Kidney (tissue), 14 donors: Measurements from ENCODE around the gene DDX20. TPM values are rescaled to one million over a fixed set of nuclear protein-coding genes. Genes with fewer than 3 reads are reported as not detected.

Experiments
- DNase-seq, 5 donors: peaks; one replicate each; pipeline ENCODE4 v3.0.0-alpha.2; 2013 to 2020
- FAIRE-seq: peaks from 2 replicates; lab custom pipeline; 2012; peaks lifted over from hg19 to GRCh38; lab: Jason Lieb, UNC
- H3K27ac ChIP-seq, 2 donors: one replicate each; pipeline ENCODE4 v1.7.0; 2013; ENCODE audit warnings: low read depth in 2 of 2, low read length in 2 of 2, inconsistent platforms in 1 of 2
- H3K27me3 ChIP-seq: one replicate; pipeline ENCODE4 v1.7.1; 2013; ENCODE audit warnings: low read length, inconsistent platforms; ENCODE audit not compliant: control insufficient read depth, insufficient read depth
- H3K36me3 ChIP-seq, 3 donors: one replicate each; pipeline versions ENCODE4 v1.7.0 to v1.7.1; 2013; ENCODE audit warnings: low read length in 3 of 3, control low read depth in 1 of 3, inconsistent platforms in 1 of 3; ENCODE audit not compliant: insufficient read depth in 3 of 3, control insufficient read depth in 2 of 3
- H3K4me1 ChIP-seq, 3 donors: one replicate each; pipeline versions ENCODE4 v1.7.0 to v1.7.1; 2013; ENCODE audit warnings: low read length in 3 of 3, inconsistent platforms in 1 of 3, low read depth in 1 of 3; ENCODE audit not compliant: control insufficient read depth in 2 of 3, insufficient read depth in 2 of 3
- H3K4me3 ChIP-seq, 3 donors: one replicate each; pipeline versions ENCODE4 v1.7.0 to v1.8.1; 2013; ENCODE audit warnings: low read length in 3 of 3, control low read depth in 1 of 3, inconsistent platforms in 1 of 3
- H3K9ac ChIP-seq, 3 donors: one replicate each; pipeline versions ENCODE4 v1.7.0 to v1.7.1; 2013; ENCODE audit warnings: low read length in 3 of 3, control low read depth in 1 of 3, inconsistent platforms in 1 of 3
- H3K9me3 ChIP-seq, 3 donors: one replicate each; pipeline versions ENCODE4 v1.7.0 to v1.7.1; 2013; ENCODE audit warnings: low read length in 3 of 3, control low read depth in 1 of 3, inconsistent platforms in 1 of 3; ENCODE audit not compliant: control insufficient read depth in 2 of 3, insufficient read depth in 1 of 3
- CTCF ChIP-seq: IDR thresholded peaks from 3 replicates; pipeline ENCODE4 v1.5.1; 2012; ENCODE audit warnings: mild to moderate bottlenecking, moderate library complexity, borderline replicate concordance; ENCODE audit not compliant: insufficient read depth; ENCODE audit errors: extremely low read depth
- intact Hi-C: fragments of 100-400 bp; cut with DNase I; formaldehyde crosslinking; loops from one replicate; pipeline ENCODE4 v1.11.1; 2022
- polyA plus RNA-seq: library from polyadenylated mRNA; stranded (reverse); fragments of 350-450 nt; fragmentation: Illumina TruSeq; extraction: RNeasy Lipid Tissue Mini Kit (QIAGEN cat#74804); gene quantifications from one replicate; pipeline ENCODE4 v1.2.3, GENCODE V29; 2014; ENCODE audit warnings: low read depth, low replicate concordance; ENCODE audit not compliant: insufficient read depth
- total RNA-seq: library from RNA; stranded (reverse); fragmentation: NEBNext Ultra II Directional; extraction: Animal tissue kit (Norgen Biotek cat#: 25700); gene quantifications from one replicate; pipeline ENCODE4 v1.2.1, GENCODE V29; 2021
- donor health status: control.
- donor health status: control.
- donor health status: control.
- donor health status: control.
- donor health status: control.
- donor health status: DM: yes; HTN: yes; CAD: no.
- donor health status: Normal renal cell carcinoma (clear cell type).

Gene DDX20
- total and polyA plus RNA-seq, 2 donors from 2014 or later = 5.5 to 9.6 TPM

GRCh38 chr1:111789666-111790316 lies 34.1 kb downstream of the DDX20 start:
- TF ChIP-seq CTCF = no peak

GRCh38 chr1:111791776-111792175 lies 36.1 kb downstream of the DDX20 start:
- Histone ChIP-seq H3K27ac (no peak overlapping the region), H3K36me3 (no peaks in the 10 kb centered on the region), H3K27me3 (no peaks in the 10 kb centered on the region), H3K4me3 (no peak overlapping the region), H3K9ac (no peak overlapping the region), H3K9me3 (no peaks in the 10 kb centered on the region), H3K4me1 (no peaks in the 10 kb centered on the region)
- intact Hi-C loops = no loop called here
- TF ChIP-seq CTCF = no peak
- FAIRE-seq (no peak), DNase-seq (no peak)

More at GRCh38 chr1:111789666-111790316, 34.1 kb downstream of the DDX20 start:
- H3K4me3 ChIP-seq = no peak overlapping the region
- H3K27me3 ChIP-seq = no peaks in the 10 kb centered on the region
- H3K4me1 ChIP-seq = no peaks in the 10 kb centered on the region
- intact Hi-C loops = no loop called here
- FAIRE-seq (no peak), DNase-seq (no peak)
- H3K9ac ChIP-seq = no peak overlapping the region
- H3K9me3 ChIP-seq = no peaks in the 10 kb centered on the region
- no peaks in the 10 kb centered on the region for H3K36me3 ChIP-seq
- H3K27ac ChIP-seq = no peak overlapping the region

GRCh38 chr1:111792249-111792648 lies 36.5 kb downstream of the DDX20 start:
- DNase-seq = no peak

More at GRCh38 chr1:111792249-111792648, 36.5 kb downstream of the DDX20 start:
- no peak overlapping the region for H3K4me3 ChIP-seq
- no peaks in the 10 kb centered on the region for H3K4me1 ChIP-seq
- TF ChIP-seq CTCF = no peak
- FAIRE-seq = no peak
- H3K27me3 ChIP-seq = no peaks in the 10 kb centered on the region
- no peak overlapping the region for H3K9ac ChIP-seq
- intact Hi-C loops = no loop called here
- no peaks in the 10 kb centered on the region for H3K9me3 ChIP-seq
- no peaks in the 10 kb centered on the region for H3K36me3 ChIP-seq
- H3K27ac ChIP-seq = no peak overlapping the region
